NCI-H2107 (cell line): ENCODE data around the gene EPB41L2.

Experiments
- DNase-seq: peaks from one replicate; lab custom pipeline; 2025; lab: John Stamatoyannopoulos, UW

Gene EPB41L2

GRCh38 chr6:130796313-130796905, 266.6 kb downstream of the EPB41L2 start:
- no peak for DNase-seq

GRCh38 chr6:130794738-130795137, 268.3 kb downstream of the EPB41L2 start:
- no peak for DNase-seq

DNA sequence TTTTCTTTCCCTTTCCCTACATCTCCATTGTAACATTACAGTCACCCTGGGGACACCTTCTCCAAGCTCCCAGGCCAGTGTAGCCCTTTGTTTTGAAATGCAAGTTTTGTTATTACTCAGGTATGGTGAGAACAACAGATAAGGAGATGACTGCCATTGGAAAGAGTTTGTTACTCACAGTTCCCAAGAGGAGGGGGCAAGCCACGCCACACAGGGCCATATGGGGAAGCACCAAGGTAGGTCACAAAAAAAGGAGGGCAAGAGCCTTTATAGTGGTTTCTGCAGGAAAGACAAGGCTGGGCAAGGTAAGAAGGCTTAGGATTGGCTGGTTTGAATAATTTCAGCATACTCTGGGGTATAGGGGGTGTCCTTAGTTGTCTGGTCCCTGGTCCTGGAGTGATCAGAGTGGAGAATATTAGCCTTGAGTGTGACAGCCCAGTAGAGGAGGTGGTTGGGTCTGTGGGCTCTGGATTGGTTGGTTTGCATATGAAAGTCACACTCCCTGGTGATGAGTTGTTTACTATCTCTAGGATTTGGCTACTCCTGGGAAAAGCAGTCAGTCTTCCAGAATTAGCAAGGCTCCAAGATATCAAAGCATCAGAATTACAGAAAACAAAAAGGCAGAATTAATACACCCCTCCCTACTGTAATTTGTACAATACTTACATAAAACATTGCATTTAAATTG, 268.9 kb downstream of the EPB41L2 start:
- no peak for DNase-seq
